Mesodermal cell (in vitro differentiated cells): ENCODE results near the gene C14orf132.
A peak's percentile ranks its signal among the peaks of the same experiment; 100 is the strongest.

Source experiments
- H3K27ac ChIP-seq: 2 replicates; pipeline ENCODE4 v1.7.0; 2013; ENCODE audit warnings: mild to moderate bottlenecking, low read depth, low read length, moderate library complexity; ENCODE audit not compliant: severe bottlenecking
- H3K36me3 ChIP-seq: 2 replicates; pipeline ENCODE4 v1.7.1; 2013; ENCODE audit warnings: mild to moderate bottlenecking, low read length, moderate library complexity; ENCODE audit not compliant: control insufficient read depth, insufficient read depth
- H3K4me1 ChIP-seq: one replicate; pipeline ENCODE4 v1.7.1; 2013; ENCODE audit warnings: mild to moderate bottlenecking, low read length; ENCODE audit not compliant: insufficient read depth, control insufficient read depth, poor library complexity, severe bottlenecking
- H3K4me3 ChIP-seq: 2 replicates; pipeline ENCODE4 v1.7.0; 2013; ENCODE audit warnings: low read length, control low read depth, mild to moderate bottlenecking; ENCODE audit not compliant: insufficient read depth, poor library complexity, severe bottlenecking; ENCODE audit errors: extremely low read depth
- H3K9me3 ChIP-seq: 2 replicates; pipeline ENCODE4 v1.7.1; 2013; ENCODE audit warnings: mild to moderate bottlenecking, low read length, moderate library complexity; ENCODE audit not compliant: control insufficient read depth
- WGBS, 2 experiments: methylation state at CpG; one replicate each; pipeline ENCODE4 v1.1.5; 2013; ENCODE audit warnings: missing lambda C conversion rate in 2 of 2; ENCODE audit not compliant: insufficient coverage in 2 of 2; 5-methylcytosine and 5-hydroxymethylcytosine counted together

C14orf132 gene

GRCh38 chr14:96122496-96122895, 83.3 kb downstream of the C14orf132 start:
- peak overlapping the region; percentile 57 for H3K27ac ChIP-seq
- no peaks in the 10 kb centered on the region for H3K9me3 ChIP-seq
- WGBS, 2 experiments, result 24 to 75% methylated on average over 2 of the region's 6 CpGs
- H3K4me1 ChIP-seq, result peaks cover 12% of the 10 kb centered on the region
- H3K4me3 ChIP-seq, result no peak overlapping the region
- no peaks in the 10 kb centered on the region for H3K36me3 ChIP-seq

- Histone ChIP-seq H3K36me3 (no peaks in the 10 kb centered on the region), H3K9me3 (no peaks in the 10 kb centered on the region), H3K4me1 (peaks cover 12% of the 10 kb centered on the region), H3K27ac (no peak overlapping the region), H3K4me3 (no peak overlapping the region)
- 94 to 96% methylated on average over 2 to 3 of the region's 3 CpGs for WGBS, 2 experiments
Observed at GRCh38 chr14:96125536-96125935, 86.4 kb downstream of the C14orf132 start.

- no peaks in the 10 kb centered on the region for H3K9me3 ChIP-seq
- no peak overlapping the region for H3K4me3 ChIP-seq
- peaks cover 12% of the 10 kb centered on the region for H3K4me1 ChIP-seq
- H3K27ac ChIP-seq, result no peak overlapping the region
- WGBS, 2 experiments, result 93 to 100% methylated on average over 4 of the region's 7 CpGs
- H3K36me3 ChIP-seq, result no peaks in the 10 kb centered on the region
Observed at GRCh38 chr14:96126339-96126782, 87.2 kb downstream of the C14orf132 start.

GRCh38 chr14:96126783-96127271, 87.7 kb downstream of the C14orf132 start:
- peaks cover 10% of the 10 kb centered on the region for H3K4me1 ChIP-seq
- no peaks in the 10 kb centered on the region for H3K9me3 ChIP-seq
- no peaks in the 10 kb centered on the region for H3K36me3 ChIP-seq
- H3K4me3 ChIP-seq, result no peak overlapping the region
- H3K27ac ChIP-seq, result no peak overlapping the region
- WGBS, 2 experiments, result 93 to 94% methylated on average over 3 to 5 of the region's 5 CpGs

- Histone ChIP-seq H3K4me3 (no peak overlapping the region), H3K36me3 (no peaks in the 10 kb centered on the region), H3K27ac (no peak overlapping the region), H3K9me3 (no peaks in the 10 kb centered on the region), H3K4me1 (no peaks in the 10 kb centered on the region)
- WGBS, 2 experiments, result 89 to 94% methylated on average over 6 of the region's 7 CpGs
Observed at GRCh38 chr14:96129128-96129736, 90.1 kb downstream of the C14orf132 start.

GRCh38 chr14:96130391-96130790, 91.2 kb downstream of the C14orf132 start:
- no peaks in the 10 kb centered on the region for H3K36me3 ChIP-seq
- WGBS, 2 experiments, result 88 to 97% methylated on average over 3 to 5 of the region's 6 CpGs
- H3K4me3 ChIP-seq, result no peak overlapping the region
- H3K9me3 ChIP-seq, result no peaks in the 10 kb centered on the region
- no peak overlapping the region for H3K27ac ChIP-seq
- H3K4me1 ChIP-seq, result no peaks in the 10 kb centered on the region

GRCh38 chr14:96130854-96131253, 91.7 kb downstream of the C14orf132 start:
- no peaks in the 10 kb centered on the region for H3K36me3 ChIP-seq
- H3K27ac ChIP-seq, result no peak overlapping the region
- WGBS, 2 experiments, result 63 to 86% methylated on average over 1 of the region's 2 CpGs
- no peaks in the 10 kb centered on the region for H3K4me1 ChIP-seq
- no peaks in the 10 kb centered on the region for H3K9me3 ChIP-seq
- H3K4me3 ChIP-seq, result no peak overlapping the region

- no peaks in the 10 kb centered on the region for H3K9me3 ChIP-seq
- no peak overlapping the region for H3K4me3 ChIP-seq
- no peaks in the 10 kb centered on the region for H3K4me1 ChIP-seq
- H3K27ac ChIP-seq, result no peak overlapping the region
- no peaks in the 10 kb centered on the region for H3K36me3 ChIP-seq
- WGBS, 2 experiments, result 93 to 97% methylated on average over 3 to 4 of the region's 4 CpGs
Observed at GRCh38 chr14:96131836-96132235, 92.7 kb downstream of the C14orf132 start.

- H3K27ac ChIP-seq, result no peak overlapping the region
Observed at GRCh38 chr14:96134508-96134907, 95.3 kb downstream of the C14orf132 start.

GRCh38 chr14:96135285-96135684, 96.1 kb downstream of the C14orf132 start:
- Histone ChIP-seq H3K9me3 (peaks cover 4% of the 10 kb centered on the region), H3K36me3 (no peaks in the 10 kb centered on the region), H3K4me1 (no peaks in the 10 kb centered on the region), H3K4me3 (no peak overlapping the region), H3K27ac (no peak overlapping the region)
- 88 to 90% methylated on average over 5 to 7 of the region's 8 CpGs for WGBS, 2 experiments

More at GRCh38 chr14:96134508-96134907, 95.3 kb downstream of the C14orf132 start:
- Histone ChIP-seq H3K36me3 (no peaks in the 10 kb centered on the region), H3K4me1 (no peaks in the 10 kb centered on the region), H3K4me3 (no peak overlapping the region), H3K9me3 (peaks cover 4% of the 10 kb centered on the region)
- WGBS, 2 experiments, result 95 to 100% methylated on average over 3 to 5 of the region's 6 CpGs

GRCh38 chr14:96136371-96137005, 97.3 kb downstream of the C14orf132 start:
- no peaks in the 10 kb centered on the region for H3K36me3 ChIP-seq
- peaks cover 4% of the 10 kb centered on the region for H3K9me3 ChIP-seq
- H3K4me3 ChIP-seq, result no peak overlapping the region
- 80% methylated on average over 1 of the region's 4 CpGs; no CpG with 5 or more reads in 1 of the 2 experiments for WGBS, 2 experiments
- no peaks in the 10 kb centered on the region for H3K4me1 ChIP-seq
- no peak overlapping the region for H3K27ac ChIP-seq
